Smooth muscle cell (in vitro differentiated cells): ENCODE results near the gene REC114. TPM values are rescaled to one million over a fixed set of nuclear protein-coding genes. Genes with fewer than 3 reads are reported as not detected.

Experiments used
- DNase-seq: peaks from one replicate; lab custom pipeline; 2025; ENCODE audit not compliant: unreplicated experiment; lab: John Stamatoyannopoulos, UW
- H2AFZ ChIP-seq: fragments of 200-600 bp; sonication (generic); 2 replicates; pipeline ENCODE4 v1.6.0; 2016; ENCODE audit warnings: antibody characterized with exemption, low read depth, mild to moderate bottlenecking
- H3F3A ChIP-seq: fragments of 200-600 bp; sonication (generic); 2 replicates; pipeline ENCODE4 v1.6.0; 2017; ENCODE audit warnings: antibody characterized with exemption, low read depth
- H3K27ac ChIP-seq: fragments of 200-600 bp; sonication (generic); 2 replicates; pipeline ENCODE4 v1.5.1; 2016; ENCODE audit warnings: low read depth, mild to moderate bottlenecking
- H3K27me3 ChIP-seq: fragments of 200-600 bp; sonication (generic); 2 replicates; pipeline ENCODE4 v1.6.1; 2016; ENCODE audit warnings: low read depth, mild to moderate bottlenecking
- H3K36me3 ChIP-seq: fragments of 200-600 bp; sonication (generic); 2 replicates; pipeline ENCODE4 v1.5.1; 2016; ENCODE audit warnings: low read depth
- H3K4me1 ChIP-seq: fragments of 200-600 bp; sonication (generic); 2 replicates; pipeline ENCODE4 v1.5.1; 2016; ENCODE audit warnings: low read depth
- H3K4me2 ChIP-seq: fragments of 200-600 bp; sonication (generic); 2 replicates; pipeline ENCODE4 v1.6.0; 2016; ENCODE audit warnings: mild to moderate bottlenecking
- H3K4me3 ChIP-seq: fragments of 200-600 bp; sonication (generic); 2 replicates; pipeline ENCODE4 v1.5.1; 2016; ENCODE audit warnings: mild to moderate bottlenecking
- H3K79me2 ChIP-seq: fragments of 200-600 bp; sonication (generic); 2 replicates; pipeline ENCODE4 v1.6.0; 2016; ENCODE audit warnings: low read depth, mild to moderate bottlenecking
- H3K9ac ChIP-seq: fragments of 200-600 bp; sonication (generic); 2 replicates; pipeline ENCODE4 v1.6.0; 2016; ENCODE audit warnings: low read depth
- H3K9me3 ChIP-seq: fragments of 200-600 bp; sonication (generic); replicated peaks from 2 replicates; pipeline ENCODE4 v1.5.1; 2016; ENCODE audit warnings: low read depth
- H4K20me1 ChIP-seq: fragments of 200-600 bp; sonication (generic); 2 replicates; pipeline ENCODE4 v1.6.0; 2016; ENCODE audit warnings: low read depth
- CTCF ChIP-seq: fragments of 200-600 bp; sonication (generic); IDR thresholded peaks from 2 replicates; pipeline ENCODE4 v1.5.1; 2017; ENCODE audit warnings: borderline replicate concordance, mild to moderate bottlenecking, antibody characterized with exemption; ENCODE audit not compliant: insufficient read depth, poor library complexity, severe bottlenecking
- WGBS: methylation state at CpG from one replicate; pipeline ENCODE4 v1.1.7; 2016; ENCODE audit warnings: low lambda C conversion rate; 5-methylcytosine and 5-hydroxymethylcytosine counted together
- polyA plus RNA-seq: library from polyadenylated mRNA; unstranded; fragments of >200 nt; fragmentation: Nextera tagmentation; extraction: Ambion mirVana; gene quantifications from 2 replicates; pipeline ENCODE4 v1.2.1, GENCODE V29; 2016
- total RNA-seq: library from RNA; depleted of rRNA; stranded (reverse); fragments of >200 nt; gene quantifications from 2 replicates; pipeline ENCODE4 v1.2.3, GENCODE V29; 2014

REC114 gene
- total and polyA plus RNA-seq, 2 experiments from 2014 or later: not detected

GRCh38 chr15:73600413-73601335, 157.7 kb downstream of the REC114 start:
- Histone ChIP-seq H3K79me2 (peaks cover 97% of the 10 kb centered on the region), H3K36me3 (no peaks in the 10 kb centered on the region), H2AFZ (no peak overlapping the region), H3K4me3 (no peak overlapping the region), H3K9ac (no peak overlapping the region), H3K27me3 (no peaks in the 10 kb centered on the region), H3F3A (peaks cover 29% of the 10 kb centered on the region), H3K9me3 (no peaks in the 10 kb centered on the region), H4K20me1 (peaks cover 100% of the 10 kb centered on the region), H3K4me2 (peak overlapping the region; percentile 50), H3K27ac (peak overlapping the region; percentile 73), H3K4me1 (peaks cover 71% of the 10 kb centered on the region)
- DNase-seq: no peak
- WGBS: 77% methylated on average over 5 of the region's 5 CpGs
- no peak for TF ChIP-seq CTCF

- H3K4me1 ChIP-seq: peaks cover 62% of the 10 kb centered on the region
- DNase-seq: no peak
- H2AFZ ChIP-seq: no peak overlapping the region
- H3K79me2 ChIP-seq: peaks cover 97% of the 10 kb centered on the region
- no peaks in the 10 kb centered on the region for H3K9me3 ChIP-seq
- H3K36me3 ChIP-seq: no peaks in the 10 kb centered on the region
- peak overlapping the region; percentile 73 for H3K27ac ChIP-seq
- TF ChIP-seq CTCF: no peak
- no peak overlapping the region for H3K4me3 ChIP-seq
- H3F3A ChIP-seq: peaks cover 29% of the 10 kb centered on the region
- WGBS: 29% methylated on average over 7 of the region's 7 CpGs
- H3K27me3 ChIP-seq: no peaks in the 10 kb centered on the region
- peak overlapping the region; percentile 50 for H3K4me2 ChIP-seq
- H4K20me1 ChIP-seq: peaks cover 100% of the 10 kb centered on the region
- peak overlapping the region; percentile 53 for H3K9ac ChIP-seq
Observed at GRCh38 chr15:73601451-73602445, 158.8 kb downstream of the REC114 start.

GRCh38 chr15:73602446-73602843, 159.5 kb downstream of the REC114 start:
- Histone ChIP-seq H3K4me2 (peak overlapping the region; percentile 50), H3K79me2 (peaks cover 97% of the 10 kb centered on the region), H4K20me1 (peaks cover 100% of the 10 kb centered on the region), H3K4me3 (no peak overlapping the region), H3K36me3 (no peaks in the 10 kb centered on the region), H3K4me1 (peaks cover 55% of the 10 kb centered on the region), H3F3A (peaks cover 29% of the 10 kb centered on the region), H3K9ac (peak overlapping the region; percentile 53), H3K27ac (peak overlapping the region; percentile 73), H3K9me3 (no peaks in the 10 kb centered on the region), H3K27me3 (no peaks in the 10 kb centered on the region), H2AFZ (no peak overlapping the region)
- 0% methylated on average over 1 of the region's 1 CpG for WGBS
- TF ChIP-seq CTCF: no peak
- DNase-seq: no peak
